DND-41 (cell line): ENCODE measurements around the gene SPOPL.

Experiments
- ATAC-seq: fragments of 200-7000 bp; cut with Tn5 transposase; 3 replicates; pipeline ENCODE4 v1.9.1; 2021; ENCODE audit warnings: low read depth; ENCODE audit not compliant: insufficient read depth
- DNase-seq: peaks from one replicate; pipeline ENCODE4 v3.0.0-alpha.2; 2020
- H2AFZ ChIP-seq: 2 replicates; pipeline ENCODE4 v1.6.0; 2012; ENCODE audit warnings: low read depth, low read length
- H3K27ac ChIP-seq: 2 replicates; pipeline ENCODE4 v1.5.1; 2012; ENCODE audit warnings: low read length, inconsistent platforms
- H3K27me3 ChIP-seq: fragments of 200-600 bp; sonication (generic); 2 replicates; pipeline ENCODE4 v1.6.0; 2012; ENCODE audit warnings: low read length, mild to moderate bottlenecking, inconsistent platforms; ENCODE audit not compliant: insufficient read depth, poor library complexity
- H3K36me3 ChIP-seq: 2 replicates; pipeline ENCODE4 v1.5.1; 2012; ENCODE audit warnings: low read length, inconsistent platforms; ENCODE audit not compliant: insufficient read depth
- H3K4me1 ChIP-seq: 2 replicates; pipeline ENCODE4 v1.5.1; 2012; ENCODE audit warnings: mild to moderate bottlenecking, low read length; ENCODE audit not compliant: insufficient read depth
- H3K4me2 ChIP-seq: 2 replicates; pipeline ENCODE4 v1.6.0; 2012; ENCODE audit warnings: mild to moderate bottlenecking, moderate library complexity, low read length, inconsistent platforms; ENCODE audit not compliant: insufficient read depth
- H3K4me3 ChIP-seq, 2 experiments: fragments of 200-600 bp in 1 of 2; shearing (Covaris generic) in 1 of 2; 2 replicates each; pipeline ENCODE4 v1.5.1; 2012 to 2016; ENCODE audit warnings: inconsistent platforms in 2 of 2, low read length in 2 of 2, mild to moderate bottlenecking in 2 of 2, low read depth in 1 of 2, moderate library complexity in 1 of 2
- H3K79me2 ChIP-seq: 2 replicates; pipeline ENCODE4 v1.6.0; 2012; ENCODE audit warnings: low read length, inconsistent platforms; ENCODE audit not compliant: insufficient read depth
- H3K9ac ChIP-seq: 2 replicates; pipeline ENCODE4 v1.6.0; 2012; ENCODE audit warnings: low read depth, mild to moderate bottlenecking, inconsistent platforms, low read length, moderate library complexity
- H3K9me3 ChIP-seq: 2 replicates; pipeline ENCODE4 v1.5.1; 2012; ENCODE audit warnings: low read length, moderate library complexity, mild to moderate bottlenecking, inconsistent platforms; ENCODE audit not compliant: insufficient read depth, severe bottlenecking
- H4K20me1 ChIP-seq: 2 replicates; pipeline ENCODE4 v1.6.0; 2012; ENCODE audit warnings: low read length; ENCODE audit not compliant: insufficient read depth
- EZH2 ChIP-seq: IDR thresholded peaks from 3 replicates; pipeline ENCODE4 v1.6.1; 2012; ENCODE audit warnings: borderline replicate concordance, low read depth, mild to moderate bottlenecking, moderate library complexity, low read length, inconsistent platforms; ENCODE audit not compliant: severe bottlenecking
- TF ChIP-seq, protein P1 (sequence below): IDR thresholded peaks from 2 replicates; pipeline ENCODE4 v1.5.1; 2012; ENCODE audit warnings: borderline replicate concordance, low read length, moderate library complexity, mild to moderate bottlenecking; ENCODE audit not compliant: poor library complexity, severe bottlenecking; ENCODE audit errors: extremely low read depth

The SPOPL gene

DNA sequence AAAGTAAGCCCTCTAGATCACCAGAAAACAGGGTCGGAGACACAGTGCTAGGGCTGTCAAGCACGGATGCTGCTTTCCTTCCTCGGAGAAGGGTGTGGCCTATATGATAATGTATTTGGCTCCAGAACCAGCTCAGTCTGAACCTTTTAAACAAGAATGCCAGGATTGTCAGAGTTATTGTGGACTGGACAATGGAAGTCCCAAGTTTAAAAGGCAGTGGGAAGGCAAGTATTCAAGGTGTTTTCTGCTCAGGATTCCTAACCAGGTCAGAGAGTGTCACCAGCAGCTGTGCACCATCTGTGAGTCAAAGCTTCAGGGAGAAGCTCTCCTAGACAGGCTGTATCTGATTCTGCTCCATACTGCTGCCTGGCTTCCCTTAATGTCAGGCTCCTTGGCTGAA is 94.8 kb downstream of the SPOPL start:
- Histone ChIP-seq H3K4me2 (no peak overlapping the region), H3K4me1 (no peaks in the 10 kb centered on the region), H3K36me3 (no peaks in the 10 kb centered on the region), H3K4me3 (no peak overlapping the region), H2AFZ (no peak overlapping the region), H3K27me3 (no peaks in the 10 kb centered on the region), H4K20me1 (no peaks in the 10 kb centered on the region), H3K27ac (no peak overlapping the region), H3K9ac (no peak overlapping the region), H3K79me2 (no peaks in the 10 kb centered on the region), H3K9me3 (no peaks in the 10 kb centered on the region)
- DNase-seq, result no peak
- no peak for TF ChIP-seq EZH2
- TF ChIP-seq, protein P1, sequence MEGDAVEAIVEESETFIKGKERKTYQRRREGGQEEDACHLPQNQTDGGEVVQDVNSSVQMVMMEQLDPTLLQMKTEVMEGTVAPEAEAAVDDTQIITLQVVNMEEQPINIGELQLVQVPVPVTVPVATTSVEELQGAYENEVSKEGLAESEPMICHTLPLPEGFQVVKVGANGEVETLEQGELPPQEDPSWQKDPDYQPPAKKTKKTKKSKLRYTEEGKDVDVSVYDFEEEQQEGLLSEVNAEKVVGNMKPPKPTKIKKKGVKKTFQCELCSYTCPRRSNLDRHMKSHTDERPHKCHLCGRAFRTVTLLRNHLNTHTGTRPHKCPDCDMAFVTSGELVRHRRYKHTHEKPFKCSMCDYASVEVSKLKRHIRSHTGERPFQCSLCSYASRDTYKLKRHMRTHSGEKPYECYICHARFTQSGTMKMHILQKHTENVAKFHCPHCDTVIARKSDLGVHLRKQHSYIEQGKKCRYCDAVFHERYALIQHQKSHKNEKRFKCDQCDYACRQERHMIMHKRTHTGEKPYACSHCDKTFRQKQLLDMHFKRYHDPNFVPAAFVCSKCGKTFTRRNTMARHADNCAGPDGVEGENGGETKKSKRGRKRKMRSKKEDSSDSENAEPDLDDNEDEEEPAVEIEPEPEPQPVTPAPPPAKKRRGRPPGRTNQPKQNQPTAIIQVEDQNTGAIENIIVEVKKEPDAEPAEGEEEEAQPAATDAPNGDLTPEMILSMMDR, result no peak
- no peak for ATAC-seq

DNA sequence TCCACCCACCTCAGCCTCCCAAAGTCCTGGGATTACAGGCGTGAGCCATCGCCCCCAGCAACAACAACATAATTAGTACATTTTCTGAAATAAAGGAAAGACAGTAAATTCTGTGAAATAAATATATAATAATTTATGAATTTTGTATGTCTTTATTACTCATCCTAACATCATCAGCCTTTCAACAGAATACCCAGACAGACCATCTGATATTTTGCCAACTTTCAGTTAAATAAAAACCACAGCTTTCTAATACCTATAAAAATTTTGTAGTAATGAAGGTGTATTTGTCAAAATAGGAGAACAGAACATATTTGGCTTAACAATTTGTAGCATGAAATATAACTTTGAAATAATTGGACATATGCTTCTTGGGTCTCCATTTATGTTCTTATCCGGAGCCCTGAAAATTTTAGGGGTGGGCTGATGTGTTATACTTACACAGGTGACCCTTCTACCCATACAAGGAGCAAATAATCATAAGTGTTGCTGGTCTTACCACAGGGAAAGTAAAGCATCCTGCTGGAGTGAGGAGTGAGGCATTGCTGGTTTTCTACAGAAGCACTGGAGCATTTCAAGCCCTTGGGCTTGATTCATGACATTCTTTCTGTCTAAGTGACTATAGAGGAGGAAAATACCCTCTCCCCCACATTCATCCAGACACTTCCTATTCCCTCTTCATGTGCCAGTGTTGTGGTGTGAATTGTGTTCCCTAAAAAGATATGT is 99.3 kb downstream of the SPOPL start:
- no peak for ATAC-seq
- no peak overlapping the region for H3K4me3 ChIP-seq
- no peak overlapping the region for H3K4me2 ChIP-seq
- no peaks in the 10 kb centered on the region for H3K27me3 ChIP-seq
- TF ChIP-seq EZH2, result no peak
- TF ChIP-seq, protein P1, result no peak
- H3K9me3 ChIP-seq, result no peaks in the 10 kb centered on the region
- H3K36me3 ChIP-seq, result no peaks in the 10 kb centered on the region
- H3K4me1 ChIP-seq, result no peaks in the 10 kb centered on the region
- DNase-seq, result no peak
- no peak overlapping the region for H2AFZ ChIP-seq
- no peaks in the 10 kb centered on the region for H3K79me2 ChIP-seq
- H4K20me1 ChIP-seq, result no peaks in the 10 kb centered on the region
- H3K27ac ChIP-seq, result no peak overlapping the region
- H3K9ac ChIP-seq, result no peak overlapping the region

DNA sequence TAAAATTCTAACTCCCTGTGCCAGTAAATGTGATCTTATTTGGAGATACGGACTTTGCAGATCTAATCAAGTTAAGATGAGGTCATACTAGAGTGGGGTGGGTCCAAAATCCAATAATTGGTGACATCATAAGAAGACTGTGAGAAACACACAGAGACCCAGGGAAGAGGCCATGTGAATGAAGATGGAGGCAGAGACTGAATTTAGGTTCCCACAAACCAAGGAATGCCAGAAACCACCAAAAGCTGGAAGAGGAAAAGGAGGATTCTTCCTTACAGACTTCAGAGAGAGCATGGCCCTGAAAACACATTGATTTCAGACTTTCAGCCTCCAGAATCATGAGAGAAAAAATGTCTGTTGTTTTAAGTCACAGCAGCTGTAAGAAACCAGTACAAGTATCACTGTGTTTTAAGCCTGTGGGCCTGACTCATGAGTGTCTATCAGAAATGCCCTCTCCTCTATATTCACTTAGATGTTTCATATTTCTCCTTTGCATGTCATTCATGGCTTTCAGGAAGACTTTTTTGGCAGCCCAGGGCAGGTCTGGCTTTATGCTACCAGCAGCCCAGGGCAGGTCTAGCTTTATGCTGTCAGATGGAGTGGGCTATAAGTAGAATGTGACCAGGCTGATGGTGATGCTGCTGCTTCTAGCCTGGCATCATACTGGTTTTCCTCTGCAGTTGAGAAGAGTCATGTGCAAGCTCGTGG is 100.0 kb downstream of the SPOPL start:
- Histone ChIP-seq H3K79me2 (no peaks in the 10 kb centered on the region), H3K4me2 (no peak overlapping the region), H3K27me3 (no peaks in the 10 kb centered on the region), H3K36me3 (no peaks in the 10 kb centered on the region), H4K20me1 (no peaks in the 10 kb centered on the region), H3K9me3 (no peaks in the 10 kb centered on the region), H2AFZ (no peak overlapping the region), H3K4me1 (no peaks in the 10 kb centered on the region), H3K4me3 (no peak overlapping the region), H3K9ac (no peak overlapping the region), H3K27ac (no peak overlapping the region)
- ATAC-seq, result no peak
- TF ChIP-seq, protein P1, result no peak
- no peak for TF ChIP-seq EZH2
- DNase-seq, result no peak
